CD8-positive, alpha-beta memory T cell (primary cell): ENCODE measurements around the gene CTAG2. TPM values are rescaled to one million over a fixed set of nuclear protein-coding genes. Genes with fewer than 3 reads are reported as not detected.
"Not testable (repeated sequence)": the region's sequence is repeated elsewhere in the genome, so short reads cannot be mapped to it uniquely, and the experiment has no call there.

Source experiments
- CTCF ChIA-PET: fragments of 350-600 bp; sonication (Branson Sonifier 250); formaldehyde crosslinking; loops from one replicate; lab custom pipeline; 2021; ENCODE audit warnings: antibody characterized with exemption; lab: Charles Lee
- POLR2A ChIA-PET: fragments of 350-600 bp; sonication (Branson Sonifier 250); formaldehyde crosslinking; loops from one replicate; lab custom pipeline; 2021; ENCODE audit warnings: antibody characterized with exemption; lab: Charles Lee
- DNase-seq, 5 donors: peaks; one replicate each; pipeline versions ENCODE4 v3.0.0 to v3.0.0-alpha.2; 2020 to 2022; ENCODE audit warnings: mixed read lengths in 1 of 5
- H3K27ac ChIP-seq: one replicate; pipeline ENCODE4 v1.7.0; 2013; ENCODE audit warnings: low read depth, mild to moderate bottlenecking, low read length, moderate library complexity
- H3K27me3 ChIP-seq: 2 replicates; pipeline ENCODE4 v1.7.0; 2013; ENCODE audit warnings: low read length, mild to moderate bottlenecking; ENCODE audit not compliant: insufficient read depth, poor library complexity, severe bottlenecking
- H3K36me3 ChIP-seq: 2 replicates; pipeline ENCODE4 v1.7.0; 2013; ENCODE audit warnings: mild to moderate bottlenecking, low read length, moderate library complexity; ENCODE audit not compliant: insufficient read depth
- H3K4me1 ChIP-seq: 2 replicates; pipeline ENCODE4 v1.7.0; 2013; ENCODE audit warnings: mild to moderate bottlenecking, low read length, moderate library complexity; ENCODE audit not compliant: insufficient read depth
- H3K4me3 ChIP-seq: 2 replicates; pipeline ENCODE4 v1.7.0; 2013; ENCODE audit warnings: mild to moderate bottlenecking, low read length
- H3K9me3 ChIP-seq: 2 replicates; pipeline ENCODE4 v1.7.0; 2013; ENCODE audit warnings: mild to moderate bottlenecking, low read length
- H3K27ac Mint-ChIP-seq, 8 donors: one replicate each; pipeline ENCODE4 v1.8.0; 2020 to 2021; ENCODE audit warnings: mixed read lengths in 8 of 8, mild to moderate bottlenecking in 6 of 8, inconsistent platforms in 3 of 8, moderate library complexity in 3 of 8
- H3K27me3 Mint-ChIP-seq, 2 donors: one replicate each; pipeline ENCODE4 v1.8.0; 2020 to 2021; ENCODE audit warnings: mixed read lengths in 2 of 2, mild to moderate bottlenecking in 1 of 2, moderate library complexity in 1 of 2
- H3K36me3 Mint-ChIP-seq, 3 donors: one replicate each; pipeline ENCODE4 v1.8.0; 2020 to 2021; ENCODE audit warnings: mixed read lengths in 3 of 3, inconsistent platforms in 1 of 3, mild to moderate bottlenecking in 1 of 3
- H3K4me1 Mint-ChIP-seq, 3 donors: one replicate each; pipeline ENCODE4 v1.8.0; 2020 to 2021; ENCODE audit warnings: mixed read lengths in 3 of 3, inconsistent platforms in 1 of 3, mild to moderate bottlenecking in 1 of 3
- H3K4me3 Mint-ChIP-seq, 7 donors: one replicate each; pipeline ENCODE4 v1.8.0; 2020 to 2021; ENCODE audit warnings: mixed read lengths in 7 of 7, mild to moderate bottlenecking in 6 of 7, moderate library complexity in 4 of 7, inconsistent platforms in 2 of 7
- H3K9me3 Mint-ChIP-seq, 5 donors: one replicate each; pipeline ENCODE4 v1.8.0; 2020 to 2022; ENCODE audit warnings: mixed read lengths in 5 of 5, mild to moderate bottlenecking in 3 of 5, moderate library complexity in 2 of 5, inconsistent platforms in 1 of 5
- polyA plus RNA-seq: library from polyadenylated mRNA; unstranded; fragments of 300-500 nt; fragmentation: Illumina TruSeq; gene quantifications from one replicate; pipeline ENCODE4 v1.2.3, GENCODE V29; 2021
- total RNA-seq, 2 experiments: library from RNA; stranded (reverse); gene quantifications; one replicate each; pipeline ENCODE4 v1.2.3, GENCODE V29; 2021

The CTAG2 gene
- total and polyA plus RNA-seq, 3 experiments from 2014 or later: 44.1 to 47.3 TPM; not detected in 1

DNA sequence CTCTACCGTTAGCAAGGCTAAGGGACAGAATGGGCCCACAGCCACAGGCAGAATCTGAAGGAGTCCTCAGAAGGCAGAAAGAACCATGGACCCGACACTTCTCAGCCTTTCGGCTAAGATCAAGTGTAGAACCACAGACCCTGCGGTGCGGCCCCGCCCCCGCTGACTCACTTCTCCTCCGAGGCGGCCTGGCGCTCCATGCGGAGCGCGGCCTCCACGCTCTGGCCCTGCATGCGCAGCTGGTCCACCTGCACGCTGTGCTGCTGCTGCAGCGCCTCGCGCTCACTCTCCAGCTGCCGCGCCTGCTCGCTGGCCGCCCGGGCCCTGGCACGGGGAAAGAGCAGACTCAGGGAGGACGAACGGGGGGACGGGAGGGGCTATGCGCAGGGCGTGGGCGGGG lies 9.7 kb downstream of the CTAG2 start:
- CTCF ChIA-PET, H3K36me3 Mint-ChIP-seq, H3K36me3 ChIP-seq, H3K9me3 ChIP-seq, H3K27me3 ChIP-seq, H3K4me3 Mint-ChIP-seq, H3K27ac ChIP-seq, H3K9me3 Mint-ChIP-seq, POLR2A ChIA-PET, DNase-seq, H3K4me3 ChIP-seq, H3K4me1 Mint-ChIP-seq, H3K27me3 Mint-ChIP-seq, H3K4me1 ChIP-seq, H3K27ac Mint-ChIP-seq: not testable (repeated sequence)

DNA sequence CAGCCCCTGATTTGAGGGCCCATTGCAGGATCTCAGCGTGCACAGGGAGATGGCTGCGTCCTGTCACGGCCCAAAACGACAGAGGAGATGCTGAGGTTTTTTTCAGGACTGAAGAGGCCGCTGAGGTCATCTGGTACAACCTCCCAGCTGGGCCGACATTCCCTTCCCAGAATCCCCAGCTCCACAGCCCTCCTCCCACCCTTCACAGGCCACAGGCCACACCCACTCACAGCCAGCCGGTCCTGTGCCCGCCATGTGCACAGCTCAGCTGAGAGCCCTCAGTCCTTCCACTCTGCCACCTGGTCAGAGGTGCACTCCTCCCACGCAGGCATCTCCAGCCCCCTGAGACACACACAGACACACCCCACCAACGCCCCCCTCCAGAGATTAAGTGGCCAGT lies 11.6 kb downstream of the CTAG2 start:
- DNase-seq, H3K27me3 ChIP-seq, H3K4me1 Mint-ChIP-seq, H3K9me3 Mint-ChIP-seq, H3K27me3 Mint-ChIP-seq, H3K27ac ChIP-seq, H3K9me3 ChIP-seq, H3K4me3 Mint-ChIP-seq, H3K36me3 Mint-ChIP-seq, H3K27ac Mint-ChIP-seq, H3K4me1 ChIP-seq, H3K36me3 ChIP-seq, CTCF ChIA-PET, H3K4me3 ChIP-seq, POLR2A ChIA-PET: not testable (repeated sequence)

DNA sequence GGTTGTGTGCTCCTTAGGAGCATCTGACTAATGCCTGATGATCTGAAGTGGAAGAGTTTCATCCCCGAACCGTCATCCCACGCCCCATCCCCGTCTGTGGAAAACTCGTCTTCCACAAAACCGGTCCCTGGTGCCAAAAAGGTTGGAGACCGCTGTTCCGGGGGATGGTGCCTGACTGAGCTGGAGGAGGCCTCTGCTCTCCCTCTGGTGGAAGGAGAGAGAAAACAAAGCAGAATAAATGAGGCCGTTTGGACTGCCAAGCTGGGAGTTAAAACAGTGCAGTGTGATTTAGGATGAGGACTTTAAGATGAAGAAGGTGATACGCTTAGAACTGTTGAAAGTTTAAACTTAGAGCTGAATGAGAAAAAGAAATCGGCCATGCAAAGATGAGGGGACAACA lies 19.7 kb downstream of the CTAG2 start:
- H3K4me1 ChIP-seq, H3K4me3 Mint-ChIP-seq, H3K36me3 ChIP-seq, H3K27me3 ChIP-seq, H3K4me1 Mint-ChIP-seq, POLR2A ChIA-PET, DNase-seq, H3K27ac Mint-ChIP-seq, H3K27me3 Mint-ChIP-seq, H3K9me3 ChIP-seq, H3K4me3 ChIP-seq, H3K9me3 Mint-ChIP-seq, H3K36me3 Mint-ChIP-seq, CTCF ChIA-PET, H3K27ac ChIP-seq: not testable (repeated sequence)

DNA sequence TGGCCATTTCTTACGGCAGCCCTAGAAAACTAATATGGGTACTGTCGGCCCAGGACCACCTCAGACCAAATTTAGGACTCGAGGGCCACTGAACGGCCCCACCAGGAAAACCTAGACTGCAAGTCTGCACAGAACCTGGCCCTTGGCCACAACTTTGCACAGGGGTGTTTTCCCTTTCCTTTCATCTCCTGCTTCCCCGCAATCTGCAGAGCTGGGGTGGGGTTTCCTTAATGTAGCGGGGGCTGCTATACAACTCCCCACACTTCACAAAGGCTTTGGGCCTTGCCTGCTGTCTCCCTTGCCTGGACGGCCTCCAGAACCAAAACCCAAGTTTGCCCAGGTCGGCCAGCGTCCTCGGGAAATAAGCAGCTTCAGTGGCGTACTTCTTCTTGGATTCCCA lies 22.4 kb downstream of the CTAG2 start:
- H3K4me3 Mint-ChIP-seq, H3K9me3 Mint-ChIP-seq, H3K36me3 ChIP-seq, H3K27me3 ChIP-seq, H3K27ac ChIP-seq, H3K4me1 ChIP-seq, H3K27ac Mint-ChIP-seq, POLR2A ChIA-PET, H3K4me3 ChIP-seq, CTCF ChIA-PET, H3K36me3 Mint-ChIP-seq, DNase-seq, H3K27me3 Mint-ChIP-seq, H3K4me1 Mint-ChIP-seq, H3K9me3 ChIP-seq: not testable (repeated sequence)

DNA sequence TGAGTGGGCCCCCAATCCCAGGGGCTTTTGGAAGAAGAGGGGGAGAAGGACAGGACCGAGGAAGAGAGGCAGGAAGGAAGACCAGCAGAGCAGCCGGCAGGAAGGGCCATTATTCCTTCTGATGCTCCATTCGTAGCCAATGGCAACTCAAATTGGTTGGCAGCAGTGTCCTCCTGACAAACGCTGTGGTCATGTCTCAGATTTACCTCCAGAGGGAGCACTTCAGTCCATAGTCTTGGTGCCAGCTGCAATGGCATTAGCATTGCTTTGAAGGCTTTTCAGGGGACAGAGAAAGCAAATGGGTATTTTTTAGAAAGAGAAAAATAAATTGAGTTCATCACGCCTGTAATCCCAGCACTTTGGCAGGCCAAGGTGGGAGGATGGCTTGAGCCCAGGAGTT lies 24.4 kb downstream of the CTAG2 start:
- H3K9me3 Mint-ChIP-seq, H3K4me1 Mint-ChIP-seq, H3K4me3 Mint-ChIP-seq, H3K36me3 Mint-ChIP-seq, H3K9me3 ChIP-seq, H3K4me1 ChIP-seq, H3K27me3 Mint-ChIP-seq, H3K27me3 ChIP-seq, H3K36me3 ChIP-seq, POLR2A ChIA-PET, H3K27ac ChIP-seq, H3K27ac Mint-ChIP-seq, H3K4me3 ChIP-seq, CTCF ChIA-PET, DNase-seq: not testable (repeated sequence)

DNA sequence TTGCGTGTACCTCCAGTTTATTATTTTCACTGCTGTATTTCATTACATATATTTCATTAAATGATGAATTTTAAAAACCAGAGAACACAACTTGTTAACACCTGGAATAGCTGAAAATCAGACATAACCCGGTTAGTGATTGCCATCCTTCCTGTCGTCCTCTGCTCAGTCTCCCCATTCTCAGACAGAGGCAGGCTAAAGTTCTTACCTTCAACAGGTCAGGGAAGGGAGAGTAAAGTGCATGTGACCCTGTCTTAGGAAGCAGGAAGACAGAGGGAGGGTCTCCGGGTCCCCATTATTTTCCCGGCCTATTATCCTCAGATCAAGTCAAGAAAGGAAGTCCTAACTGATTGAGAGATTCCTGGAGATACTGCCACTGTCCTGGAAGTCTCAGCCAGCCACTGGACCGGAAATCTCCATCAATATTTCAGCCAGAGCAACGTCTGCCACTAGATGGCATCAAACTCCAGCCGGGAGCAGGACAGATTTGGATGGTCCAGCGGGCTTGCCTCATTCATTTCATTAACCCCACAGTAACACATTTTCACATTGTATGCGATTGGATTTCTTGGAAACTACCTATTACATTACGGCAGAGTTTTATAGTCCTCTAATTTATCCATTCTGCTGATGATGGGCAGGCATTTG lies 32.5 kb downstream of the CTAG2 start:
- POLR2A ChIA-PET, CTCF ChIA-PET, H3K27me3 Mint-ChIP-seq: not testable (repeated sequence)

DNA sequence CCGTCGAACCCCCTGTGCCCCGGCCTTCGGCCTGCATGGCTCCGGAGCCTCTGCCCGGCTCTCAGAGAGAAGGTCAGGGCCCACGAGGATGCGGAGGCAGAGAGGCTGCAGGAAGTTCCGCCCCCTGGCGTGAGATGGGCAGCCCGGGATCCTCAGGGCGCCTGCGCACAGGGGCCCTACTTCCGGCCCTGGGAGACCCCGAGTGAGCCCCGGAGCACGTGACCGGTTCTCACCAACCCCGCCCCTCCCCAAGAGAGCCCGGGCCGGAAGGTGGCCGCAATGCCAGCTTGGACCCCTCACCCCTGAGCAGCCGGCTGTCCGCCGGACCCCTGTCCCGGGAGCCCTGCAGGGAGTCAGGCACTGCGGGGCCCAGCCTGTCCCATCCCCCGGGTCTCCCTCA lies 34.2 kb downstream of the CTAG2 start, which contains the start of gene CTAG1B:
Gene CTAG1B (minus strand): TSS at position 101 of the 400 bp plus-strand sequence. CDS start 64 bp downstream, at position 37.
- POLR2A ChIA-PET, H3K4me1 ChIP-seq, H3K36me3 ChIP-seq, H3K4me3 ChIP-seq, CTCF ChIA-PET, H3K9me3 Mint-ChIP-seq, DNase-seq, H3K9me3 ChIP-seq, H3K27me3 Mint-ChIP-seq, H3K27me3 ChIP-seq, H3K4me1 Mint-ChIP-seq, H3K27ac Mint-ChIP-seq, H3K27ac ChIP-seq, H3K36me3 Mint-ChIP-seq, H3K4me3 Mint-ChIP-seq: not testable (repeated sequence)

More for the DNA sequence above, 32.5 kb downstream of the CTAG2 start:
- not testable (repeated sequence) for H3K4me1 Mint-ChIP-seq, H3K36me3 Mint-ChIP-seq, H3K27ac ChIP-seq, H3K4me3 Mint-ChIP-seq, DNase-seq, H3K27ac Mint-ChIP-seq, H3K36me3 ChIP-seq, H3K27me3 ChIP-seq, H3K9me3 ChIP-seq, H3K4me3 ChIP-seq, H3K9me3 Mint-ChIP-seq, H3K4me1 ChIP-seq

DNA sequence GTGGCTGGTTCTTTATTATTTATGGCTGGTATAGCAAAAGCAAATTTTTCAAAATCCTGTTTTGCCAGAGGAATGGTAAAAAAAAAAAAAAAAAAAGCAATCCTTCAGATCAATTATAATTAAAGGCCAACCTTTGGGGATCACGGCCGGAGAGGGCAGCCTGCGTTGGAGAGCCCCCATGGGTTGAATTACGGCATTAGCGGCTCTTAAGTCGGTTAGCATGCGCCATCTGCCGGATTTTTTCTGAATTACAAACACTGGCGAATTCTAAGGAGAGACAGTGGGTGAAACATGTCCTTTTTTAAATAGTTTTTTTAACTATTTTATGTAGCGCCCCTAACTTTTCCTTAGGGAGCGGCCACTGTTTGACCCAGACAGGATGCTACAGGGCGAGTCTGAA lies 39.8 kb downstream of the CTAG2 start:
- POLR2A ChIA-PET: not testable (repeated sequence)

DNA sequence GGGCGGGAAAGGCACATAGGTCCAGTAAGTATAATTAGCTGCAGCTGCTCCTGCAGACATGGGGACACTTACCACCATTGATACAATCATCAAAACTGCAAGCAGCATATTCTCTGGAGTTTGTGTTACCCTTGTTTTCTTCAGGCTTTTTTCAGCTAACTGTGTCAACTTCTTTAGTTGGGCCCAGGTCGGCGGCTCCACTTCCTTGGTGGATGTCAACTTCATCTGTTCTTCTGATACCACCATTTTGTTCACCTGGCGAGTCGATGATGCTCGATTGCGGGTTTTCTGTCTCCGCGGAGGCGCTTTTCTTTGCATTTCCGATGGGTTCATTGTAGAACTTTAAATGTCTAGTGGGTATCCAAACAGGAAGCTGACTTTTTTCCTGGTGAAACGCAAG lies 42.2 kb downstream of the CTAG2 start:
- DNase-seq, H3K4me3 Mint-ChIP-seq, H3K27ac ChIP-seq, H3K36me3 Mint-ChIP-seq, H3K36me3 ChIP-seq, CTCF ChIA-PET, H3K9me3 Mint-ChIP-seq, POLR2A ChIA-PET, H3K27me3 ChIP-seq, H3K9me3 ChIP-seq, H3K4me1 Mint-ChIP-seq, H3K4me1 ChIP-seq, H3K4me3 ChIP-seq, H3K27me3 Mint-ChIP-seq, H3K27ac Mint-ChIP-seq: not testable (repeated sequence)

More for the DNA sequence above, 39.8 kb downstream of the CTAG2 start:
- H3K36me3 Mint-ChIP-seq, DNase-seq, H3K36me3 ChIP-seq, H3K4me3 Mint-ChIP-seq, H3K27ac ChIP-seq, H3K9me3 ChIP-seq, H3K9me3 Mint-ChIP-seq, H3K4me1 ChIP-seq, CTCF ChIA-PET, H3K4me3 ChIP-seq, H3K27me3 ChIP-seq, H3K4me1 Mint-ChIP-seq, H3K27ac Mint-ChIP-seq, H3K27me3 Mint-ChIP-seq: not testable (repeated sequence)
